Measurements from ENCODE around the gene MTHFD1L. TPM values are rescaled to one million over a fixed set of nuclear protein-coding genes. Genes with fewer than 3 reads are reported as not detected.

Gene MTHFD1L
- total RNA-seq, 4 donors from 2014 or later = 2.4 to 19.2 (median 8.0) TPM

- WGBS, 2 donors = 91 to 98% methylated on average over 8 of the region's 8 CpGs
- Histone ChIP-seq H3K27me3 (no peaks in the 10 kb centered on the region), H3K36me3 (no peaks in the 10 kb centered on the region), H3K4me1 (peaks cover 0 to 31% (median 11%) of the 10 kb centered on the region in 3 donors), H3K9me3 (no peaks in the 10 kb centered on the region), H3K4me3 (no peak overlapping the region), H3K27ac (no peak overlapping the region)
- no peak for TF ChIP-seq POLR2A (IDR thresholded peaks at IDR 0.05)
- peak in 1 of 6 experiments; percentile 21 for TF ChIP-seq CTCF (IDR thresholded peaks at IDR 0.05)
- intact Hi-C loops (cut with DNase I) = no loop called here
- no peak for DNase-seq
Observed at GRCh38 chr6:150877928-150878327, 12.4 kb downstream of the MTHFD1L start.

- DNase-seq = no peak
- H3K9me3 ChIP-seq = no peaks in the 10 kb centered on the region
- no peaks in the 10 kb centered on the region for H3K27me3 ChIP-seq
- intact Hi-C loops (cut with DNase I) = no loop called here
- TF ChIP-seq CTCF (IDR thresholded peaks at IDR 0.05) = no peak
- TF ChIP-seq POLR2A (IDR thresholded peaks at IDR 0.05) = no peak
- no peak overlapping the region for H3K4me3 ChIP-seq
- 79 to 85% methylated on average over 9 of the region's 9 CpGs for WGBS, 2 donors
- peaks cover 0 to 31% (median 11%) of the 10 kb centered on the region in 3 donors for H3K4me1 ChIP-seq
- H3K27ac ChIP-seq = no peak overlapping the region
- H3K36me3 ChIP-seq = no peaks in the 10 kb centered on the region
Observed at GRCh38 chr6:150878347-150879213, 13.1 kb downstream of the MTHFD1L start.

- no peaks in the 10 kb centered on the region for H3K36me3 ChIP-seq
- 83 to 91% methylated on average over 3 of the region's 3 CpGs for WGBS, 2 donors
- peaks cover 0 to 31% (median 11%) of the 10 kb centered on the region in 3 donors for H3K4me1 ChIP-seq
- H3K4me3 ChIP-seq = no peak overlapping the region
- TF ChIP-seq CTCF (IDR thresholded peaks at IDR 0.05) (no peak), POLR2A (IDR thresholded peaks at IDR 0.05) (no peak)
- no peaks in the 10 kb centered on the region for H3K27me3 ChIP-seq
- H3K9me3 ChIP-seq = no peaks in the 10 kb centered on the region
- no peak for DNase-seq
- intact Hi-C loops (cut with DNase I) = no loop called here
- no peak overlapping the region for H3K27ac ChIP-seq
Observed at GRCh38 chr6:150880336-150880735, 14.8 kb downstream of the MTHFD1L start.

GRCh38 chr6:150881911-150882481, 16.5 kb downstream of the MTHFD1L start:
- no peak overlapping the region for H3K4me3 ChIP-seq
- no peaks in the 10 kb centered on the region for H3K27me3 ChIP-seq
- H3K27ac ChIP-seq = peak overlapping the region in 3 of 4 donors; percentile 57 to 70 (median 59)
- intact Hi-C loops (cut with DNase I) = no loop called here
- DNase-seq = no peak
- WGBS, 2 donors = 6 to 48% methylated on average over 3 of the region's 3 CpGs
- no peak for TF ChIP-seq CTCF (IDR thresholded peaks at IDR 0.05)
- TF ChIP-seq POLR2A (IDR thresholded peaks at IDR 0.05) = no peak
- H3K4me1 ChIP-seq = peaks cover 0 to 16% (median 9%) of the 10 kb centered on the region in 3 donors
- no peaks in the 10 kb centered on the region for H3K9me3 ChIP-seq
- no peaks in the 10 kb centered on the region for H3K36me3 ChIP-seq

- TF ChIP-seq POLR2A (IDR thresholded peaks at IDR 0.05) (no peak), CTCF (IDR thresholded peaks at IDR 0.05) (no peak)
- H3K9me3 ChIP-seq = no peaks in the 10 kb centered on the region
- DNase-seq = no peak
- intact Hi-C loops (cut with DNase I) = no loop called here
- 73 to 85% methylated on average over 3 of the region's 3 CpGs for WGBS, 2 donors
- H3K27me3 ChIP-seq = no peaks in the 10 kb centered on the region
- H3K4me3 ChIP-seq = no peak overlapping the region
- peaks cover 0 to 12% (median 0%) of the 10 kb centered on the region in 3 donors for H3K36me3 ChIP-seq
- peaks cover 0 to 15% (median 9%) of the 10 kb centered on the region in 3 donors for H3K4me1 ChIP-seq
- H3K27ac ChIP-seq = peak overlapping the region in 1 of 4 donors; percentile 55
Observed at GRCh38 chr6:150883521-150883920, 18.0 kb downstream of the MTHFD1L start.
